ENCODE measurements around the gene CAMK4.

CAMK4 gene

GRCh38 chr5:111372799-111373198 lies 148.6 kb downstream of the CAMK4 start:
- TF ChIP-seq CTCF (IDR thresholded peaks at IDR 0.05; ENCODE audit: control insufficient read depth, insufficient read depth, low read depth, low read length, missing control alignments), result no peak
- no peak for DNase-seq (ENCODE audit: low read depth)
- H3K4me3 ChIP-seq (ENCODE audit: control insufficient read depth, low read depth, low read length), result no peak overlapping the region

- no peak for DNase-seq (ENCODE audit: low read depth)
- no peak for TF ChIP-seq CTCF (IDR thresholded peaks at IDR 0.05; ENCODE audit: control insufficient read depth, insufficient read depth, low read depth, low read length, missing control alignments)
- H3K4me3 ChIP-seq (ENCODE audit: control insufficient read depth, low read depth, low read length), result no peak overlapping the region
Observed at GRCh38 chr5:111374380-111374779, 150.2 kb downstream of the CAMK4 start.

GRCh38 chr5:111375645-111376044 lies 151.5 kb downstream of the CAMK4 start:
- no peak for TF ChIP-seq CTCF (IDR thresholded peaks at IDR 0.05; ENCODE audit: control insufficient read depth, insufficient read depth, low read depth, low read length, missing control alignments)
- H3K4me3 ChIP-seq (ENCODE audit: control insufficient read depth, low read depth, low read length), result no peak overlapping the region
- DNase-seq (ENCODE audit: low read depth), result no peak

- TF ChIP-seq CTCF (IDR thresholded peaks at IDR 0.05; ENCODE audit: control insufficient read depth, insufficient read depth, low read depth, low read length, missing control alignments), result no peak
- no peak overlapping the region for H3K4me3 ChIP-seq (ENCODE audit: control insufficient read depth, low read depth, low read length)
Observed at GRCh38 chr5:111377306-111377705, 153.1 kb downstream of the CAMK4 start.

GRCh38 chr5:111379391-111379816 lies 155.2 kb downstream of the CAMK4 start:
- no peak overlapping the region for H3K4me3 ChIP-seq (ENCODE audit: control insufficient read depth, low read depth, low read length)
- DNase-seq (ENCODE audit: low read depth), result no peak
- TF ChIP-seq CTCF (IDR thresholded peaks at IDR 0.05; ENCODE audit: control insufficient read depth, insufficient read depth, low read depth, low read length, missing control alignments), result no peak

More at GRCh38 chr5:111377306-111377705, 153.1 kb downstream of the CAMK4 start:
- DNase-seq (ENCODE audit: low read depth), result no peak

GRCh38 chr5:111383288-111383970 lies 159.2 kb downstream of the CAMK4 start:
- no peak for TF ChIP-seq CTCF (IDR thresholded peaks at IDR 0.05; ENCODE audit: control insufficient read depth, insufficient read depth, low read depth, low read length, missing control alignments)
- H3K4me3 ChIP-seq (ENCODE audit: control insufficient read depth, low read depth, low read length), result no peak overlapping the region
- DNase-seq (ENCODE audit: low read depth), result no peak
